SK-N-SH (cell line): ENCODE results near the gene PRAMEF9.
"Not testable (repeated sequence)": the region's sequence is repeated elsewhere in the genome, so short reads cannot be mapped to it uniquely, and the experiment has no call there.

Source experiments
- MXI1 ChIP-seq: IDR thresholded peaks from 2 replicates; pipeline ENCODE4 v1.6.1; 2012; ENCODE audit warnings: mild to moderate bottlenecking, low read depth, low read length, improper control_type of control experiment
- REST ChIP-seq: IDR thresholded peaks from 2 replicates; pipeline ENCODE4 v1.6.1; 2012; ENCODE audit warnings: mild to moderate bottlenecking, low read depth, low read length, moderate library complexity

DNA sequence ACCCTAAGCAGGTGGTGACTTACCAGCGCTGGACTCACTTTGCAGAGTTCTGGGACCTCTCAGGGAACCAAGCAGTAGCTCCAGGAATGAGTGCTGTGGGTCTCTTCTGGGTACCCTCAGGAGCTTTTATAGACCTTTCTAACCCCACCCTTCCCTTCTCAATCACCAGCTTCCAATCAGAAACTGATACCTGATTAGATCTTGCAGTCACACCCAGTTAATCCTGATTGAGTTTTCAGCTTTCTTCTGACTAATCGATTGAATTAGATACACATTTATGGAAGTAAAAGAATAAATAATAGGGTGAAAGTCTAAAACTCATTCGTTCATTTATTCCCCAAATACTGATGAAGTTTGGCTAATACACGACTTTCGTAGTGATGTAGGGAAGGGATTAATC is 29.7 kb downstream of the PRAMEF9 start, which contains the start of gene PRAMEF13:
- not testable (repeated sequence) for TF ChIP-seq MXI1, REST
